GM19397 (cell line): ENCODE results near the gene HM13.
"Not testable (repeated sequence)": the region's sequence is repeated elsewhere in the genome, so short reads cannot be mapped to it uniquely, and the experiment has no call there.

Experiments
- ATAC-seq: cut with Tn5 transposase; IDR thresholded peaks from one replicate; pipeline ENCODE4 v1.9.1; 2021; ENCODE audit warnings: mild to moderate bottlenecking, moderate library complexity; ENCODE audit not compliant: unreplicated experiment

HM13 gene

GRCh38 chr20:31542201-31542842, 28.1 kb downstream of the HM13 start:
- ATAC-seq = no peak

- ATAC-seq = no peak
Observed at GRCh38 chr20:31542963-31543362, 28.7 kb downstream of the HM13 start.

GRCh38 chr20:31543966-31544598, 29.8 kb downstream of the HM13 start:
- no peak for ATAC-seq

- ATAC-seq = no peak
Observed at GRCh38 chr20:31544600-31544999, 30.4 kb downstream of the HM13 start.

GRCh38 chr20:31545621-31546040, 31.4 kb downstream of the HM13 start:
- ATAC-seq = not testable (repeated sequence)

- ATAC-seq = peak; percentile 77
Observed at GRCh38 chr20:31547017-31547675, 32.9 kb downstream of the HM13 start.

- ATAC-seq = no peak
Observed at GRCh38 chr20:31547720-31548298, 33.6 kb downstream of the HM13 start.

GRCh38 chr20:31548820-31549512, 34.7 kb downstream of the HM13 start:
- no peak for ATAC-seq

- no peak for ATAC-seq
Observed at GRCh38 chr20:31549513-31549880, 35.3 kb downstream of the HM13 start.

- ATAC-seq = no peak
Observed at GRCh38 chr20:31550099-31550498, 35.9 kb downstream of the HM13 start.

- no peak for ATAC-seq
Observed at GRCh38 chr20:31551163-31552081, 37.2 kb downstream of the HM13 start.

GRCh38 chr20:31555203-31555775, 41.0 kb downstream of the HM13 start:
- ATAC-seq = no peak

GRCh38 chr20:31559704-31560093, 45.5 kb downstream of the HM13 start:
- no peak for ATAC-seq

- no peak for ATAC-seq
Observed at GRCh38 chr20:31560094-31560745, 46.0 kb downstream of the HM13 start.

GRCh38 chr20:31560746-31561598, 46.7 kb downstream of the HM13 start:
- ATAC-seq = no peak

- ATAC-seq = no peak
Observed at GRCh38 chr20:31562241-31562640, 48.0 kb downstream of the HM13 start.

GRCh38 chr20:31564284-31564683, 50.0 kb downstream of the HM13 start:
- ATAC-seq = no peak

- ATAC-seq = no peak
Observed at GRCh38 chr20:31565699-31566318, 51.6 kb downstream of the HM13 start.
